Naive thymus-derived CD4-positive, alpha-beta T cell (primary cell): ENCODE results near the gene OXNAD1. TPM values are rescaled to one million over a fixed set of nuclear protein-coding genes. Genes with fewer than 3 reads are reported as not detected.
A peak's percentile ranks its signal among the peaks of the same experiment; 100 is the strongest.

ENCODE experiments used
- ATAC-seq: fragments of 150-1000 bp; cut with Tn5 transposase; 2 replicates; pipeline ENCODE4 v1.10.0; 2021; ENCODE audit warnings: mild to moderate bottlenecking, moderate library complexity
- CTCF ChIA-PET: fragments of 350-600 bp; sonication (Branson Sonifier 250); formaldehyde crosslinking; loops from one replicate; lab custom pipeline; 2021; ENCODE audit warnings: antibody characterized with exemption; lab: Charles Lee
- POLR2A ChIA-PET: fragments of 350-600 bp; sonication (Branson Sonifier 250); formaldehyde crosslinking; loops from one replicate; lab custom pipeline; 2021; ENCODE audit warnings: antibody characterized with exemption, inconsistent platforms; lab: Charles Lee
- DNase-seq, 9 donors: peaks; one replicate each; pipeline versions ENCODE4 v3.0.0 to v3.0.0-alpha.2; 2020 to 2022; ENCODE audit warnings: mixed read lengths in 1 of 9
- H3K27ac ChIP-seq: one replicate; pipeline ENCODE4 v1.7.0; 2013; ENCODE audit warnings: mild to moderate bottlenecking, low read depth, low read length, moderate library complexity
- H3K27me3 ChIP-seq, 2 donors: one replicate each; pipeline ENCODE4 v1.7.0; 2013; ENCODE audit warnings: low read length in 2 of 2, mild to moderate bottlenecking in 2 of 2, moderate library complexity in 2 of 2; ENCODE audit not compliant: control insufficient read depth in 2 of 2, insufficient read depth in 2 of 2
- H3K36me3 ChIP-seq, 3 experiments: 1 replicate in 2 of 3; 2 replicates in 1 of 3; pipeline ENCODE4 v1.7.0; 2013; ENCODE audit warnings: low read length in 3 of 3, mild to moderate bottlenecking in 3 of 3, moderate library complexity in 1 of 3; ENCODE audit not compliant: insufficient read depth in 3 of 3, control insufficient read depth in 2 of 3
- H3K4me1 ChIP-seq, 2 donors: one replicate each; pipeline ENCODE4 v1.7.0; 2013; ENCODE audit warnings: low read length in 2 of 2, mild to moderate bottlenecking in 2 of 2, moderate library complexity in 1 of 2; ENCODE audit not compliant: control insufficient read depth in 2 of 2, insufficient read depth in 2 of 2
- H3K4me3 ChIP-seq: 2 replicates; pipeline ENCODE4 v1.7.0; 2013; ENCODE audit warnings: mild to moderate bottlenecking, low read length
- H3K9me3 ChIP-seq, 3 experiments: 1 replicate in 2 of 3; 2 replicates in 1 of 3; pipeline ENCODE4 v1.7.0; 2013; ENCODE audit warnings: low read length in 3 of 3; ENCODE audit not compliant: control insufficient read depth in 2 of 3
- H3K27ac Mint-ChIP-seq, 9 donors: one replicate each; pipeline ENCODE4 v1.8.0; 2020 to 2022; ENCODE audit warnings: mixed read lengths in 9 of 9, mild to moderate bottlenecking in 8 of 9, moderate library complexity in 5 of 9, inconsistent platforms in 2 of 9
- H3K27me3 Mint-ChIP-seq, 5 donors: one replicate each; pipeline ENCODE4 v1.8.0; 2021 to 2022; ENCODE audit warnings: mixed read lengths in 5 of 5, mild to moderate bottlenecking in 1 of 5
- H3K36me3 Mint-ChIP-seq, 5 donors: one replicate each; pipeline ENCODE4 v1.8.0; 2020 to 2022; ENCODE audit warnings: mixed read lengths in 5 of 5, mild to moderate bottlenecking in 3 of 5, inconsistent platforms in 1 of 5
- H3K4me1 Mint-ChIP-seq, 7 donors: one replicate each; pipeline ENCODE4 v1.8.0; 2020 to 2022; ENCODE audit warnings: mixed read lengths in 7 of 7, mild to moderate bottlenecking in 3 of 7, inconsistent platforms in 1 of 7
- H3K4me3 Mint-ChIP-seq, 10 donors: one replicate each; pipeline ENCODE4 v1.8.0; 2020 to 2022; ENCODE audit warnings: mild to moderate bottlenecking in 10 of 10, mixed read lengths in 10 of 10, moderate library complexity in 6 of 10, inconsistent platforms in 2 of 10
- H3K9me3 Mint-ChIP-seq, 11 donors: one replicate each; pipeline ENCODE4 v1.8.0; 2020 to 2022; ENCODE audit warnings: mixed read lengths in 11 of 11, mild to moderate bottlenecking in 4 of 11, inconsistent platforms in 1 of 11, moderate library complexity in 1 of 11
- intact Hi-C, 2 donors: fragments of 100-400 bp; cut with micrococcal nuclease; formaldehyde crosslinking; loops; one replicate each; pipeline ENCODE4 v1.15.1; 2023
- polyA plus RNA-seq, 2 donors: library from polyadenylated mRNA; unstranded; fragments of 300-500 nt; fragmentation: Illumina TruSeq; gene quantifications; one replicate each; pipeline ENCODE4 v1.2.3, GENCODE V29; 2021
- total RNA-seq, 6 experiments: library from RNA in 5 of 6; stranded (reverse) in 5 of 6; gene quantifications; 1 replicate in 5 of 6; 2 replicates in 1 of 6; pipeline ENCODE4 v1.2.3 and lab custom pipeline; 2021 to 2026

Gene OXNAD1
- total and polyA plus RNA-seq, 7 experiments from 2014 or later: 80.3 to 171 (median 134) TPM

DNA sequence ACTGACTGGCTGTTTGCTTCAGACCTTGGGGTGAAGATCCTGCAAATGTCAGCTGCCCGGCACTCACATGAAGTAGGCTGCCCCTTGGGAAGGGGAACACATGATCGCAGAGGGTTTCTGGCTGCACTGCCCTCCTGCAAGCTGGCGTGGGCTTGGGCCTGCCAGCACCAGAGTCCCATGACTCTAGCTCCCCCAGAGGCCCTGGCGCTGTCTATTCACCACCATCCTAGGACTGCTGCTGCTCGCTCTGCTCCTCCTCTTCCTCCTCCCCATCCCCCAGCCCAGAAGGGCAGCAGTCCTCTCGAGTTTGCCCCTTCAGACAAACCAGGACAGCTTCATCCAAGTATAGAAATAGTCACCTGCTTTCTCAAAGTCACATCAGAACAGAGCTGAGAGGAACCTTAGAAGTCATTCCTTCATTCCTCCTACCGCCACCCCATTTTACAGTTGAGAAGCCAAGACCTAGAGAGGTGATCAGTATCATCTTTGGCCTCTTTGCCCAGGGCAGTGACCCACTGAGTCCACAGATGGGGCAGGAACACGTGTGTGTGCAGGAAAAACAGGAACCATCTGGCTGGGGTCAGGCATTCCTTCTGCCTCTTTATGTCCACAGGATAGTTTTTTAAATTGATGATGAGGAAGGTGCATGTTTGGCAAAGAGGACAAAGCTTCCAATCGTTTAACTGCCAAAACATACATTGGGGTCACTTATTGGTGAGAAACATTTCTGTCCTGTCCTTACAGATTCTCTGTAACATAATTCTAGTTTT, 13.5 kb upstream of the OXNAD1 start:
- Mint-ChIP-seq H3K36me3 (no peaks in the 10 kb centered on the region), H3K9me3 (no peaks in the 10 kb centered on the region), H3K27me3 (no peaks in the 10 kb centered on the region), H3K27ac (no peak overlapping the region), H3K4me1 (peaks cover 0 to 26% (median 8%) of the 10 kb centered on the region in 7 donors), H3K4me3 (no peak overlapping the region)
- peaks cover 0 to 3% of the 10 kb centered on the region in 2 donors for H3K4me1 ChIP-seq
- H3K9me3 ChIP-seq: no peaks in the 10 kb centered on the region
- intact Hi-C loops: no loop called here
- H3K27ac ChIP-seq: no peak overlapping the region
- no peaks in the 10 kb centered on the region for H3K27me3 ChIP-seq
- no peak for ATAC-seq
- no peak for DNase-seq
- POLR2A ChIA-PET: interaction anchor here (1.2 kb wide), 1 partner anchor 12 kb away, joined by 3 read pairs; no protein-coding TSS in a partner anchor
- H3K36me3 ChIP-seq: no peaks in the 10 kb centered on the region
- no peak overlapping the region for H3K4me3 ChIP-seq
- CTCF ChIA-PET: interaction anchor here (0.9 kb wide), 1 partner anchor 8 kb away, joined by 3 read pairs; no protein-coding TSS in a partner anchor

DNA sequence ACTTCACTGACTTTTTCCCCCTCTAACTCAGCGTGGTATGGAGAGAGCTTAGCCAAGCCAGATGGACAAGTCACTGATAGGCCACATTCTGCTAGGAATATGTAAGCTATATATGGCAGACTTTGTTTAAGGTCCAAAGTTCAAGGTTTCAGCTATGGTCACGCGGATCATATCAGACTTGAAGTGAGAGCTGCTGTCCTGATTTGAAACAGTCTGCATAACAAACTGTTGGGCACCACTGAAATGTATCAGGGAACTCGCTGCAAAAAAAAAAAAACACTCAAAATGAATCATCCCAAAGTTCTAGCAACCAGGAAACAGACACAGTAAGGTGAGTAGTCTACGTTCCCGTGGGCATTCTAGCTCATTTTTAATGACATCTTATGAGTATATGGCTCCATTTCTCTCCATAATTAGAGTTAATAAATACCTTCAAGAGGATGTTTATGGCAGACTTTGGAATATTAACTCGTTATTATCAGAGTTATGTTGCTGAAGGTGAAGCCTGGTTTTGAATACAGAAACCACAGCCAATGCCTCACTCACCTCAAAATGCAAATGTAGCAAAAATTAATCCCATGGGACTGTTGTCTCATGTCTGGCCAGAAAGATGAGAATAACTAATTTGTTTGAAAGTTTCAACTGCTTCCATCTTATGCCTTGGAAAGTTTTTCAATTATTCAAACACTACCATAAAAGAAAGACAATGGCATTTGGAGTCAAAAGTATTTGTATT, 12.6 kb upstream of the OXNAD1 start:
- Mint-ChIP-seq H3K4me1 (peaks cover 0 to 28% (median 3%) of the 10 kb centered on the region in 7 donors), H3K27ac (no peak overlapping the region), H3K9me3 (no peaks in the 10 kb centered on the region), H3K36me3 (no peaks in the 10 kb centered on the region), H3K4me3 (no peak overlapping the region), H3K27me3 (no peaks in the 10 kb centered on the region)
- no peaks in the 10 kb centered on the region for H3K27me3 ChIP-seq
- CTCF ChIA-PET: interaction anchor here (0.9 kb wide), 1 partner anchor 9 kb away, joined by 3 read pairs; no protein-coding TSS in a partner anchor
- intact Hi-C loops: no loop called here
- no peaks in the 10 kb centered on the region for H3K9me3 ChIP-seq
- H3K36me3 ChIP-seq: no peaks in the 10 kb centered on the region
- ATAC-seq (no peak), DNase-seq (no peak)
- POLR2A ChIA-PET: no interaction called here
- no peak overlapping the region for H3K27ac ChIP-seq
- peaks cover 0 to 3% of the 10 kb centered on the region in 2 donors for H3K4me1 ChIP-seq
- H3K4me3 ChIP-seq: no peak overlapping the region

DNA sequence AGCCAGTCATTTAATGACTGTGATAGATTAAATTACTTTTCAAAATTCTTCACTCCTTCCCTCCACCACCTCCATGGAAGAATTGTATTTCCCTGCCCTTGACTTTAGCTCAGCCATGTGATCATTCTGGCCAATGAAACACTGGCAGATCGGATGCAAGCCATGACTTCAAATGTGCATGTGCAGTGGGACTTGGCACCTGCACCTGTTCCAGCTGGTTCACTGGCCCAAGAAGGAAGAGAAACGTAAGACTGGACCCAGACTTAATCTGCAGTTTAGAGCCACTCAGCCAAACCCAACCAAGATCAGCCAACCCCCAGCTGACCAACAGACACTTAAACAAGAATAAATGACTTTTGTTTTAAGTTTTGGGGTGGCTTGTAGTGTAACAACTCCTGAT, 12.0 kb upstream of the OXNAD1 start:
- Histone ChIP-seq H3K36me3 (no peaks in the 10 kb centered on the region), H3K9me3 (no peaks in the 10 kb centered on the region), H3K4me3 (no peak overlapping the region), H3K27ac (no peak overlapping the region), H3K27me3 (no peaks in the 10 kb centered on the region), H3K4me1 (peaks cover 0 to 3% of the 10 kb centered on the region in 2 donors)
- Mint-ChIP-seq H3K4me1 (peaks cover 0 to 24% (median 1%) of the 10 kb centered on the region in 7 donors), H3K36me3 (no peaks in the 10 kb centered on the region), H3K9me3 (no peaks in the 10 kb centered on the region), H3K27ac (no peak overlapping the region), H3K4me3 (no peak overlapping the region), H3K27me3 (no peaks in the 10 kb centered on the region)
- DNase-seq (no peak), ATAC-seq (no peak)
- ChIA-PET POLR2A (interaction anchor here (0.7 to 1.6 kb wide), 2 partner anchors 12 to 20 kb away, joined by 3 read pairs; partner anchors contain the start of genes DPH3 and OXNAD1), CTCF (no interaction called here)
- intact Hi-C loops: no loop called here

DNA sequence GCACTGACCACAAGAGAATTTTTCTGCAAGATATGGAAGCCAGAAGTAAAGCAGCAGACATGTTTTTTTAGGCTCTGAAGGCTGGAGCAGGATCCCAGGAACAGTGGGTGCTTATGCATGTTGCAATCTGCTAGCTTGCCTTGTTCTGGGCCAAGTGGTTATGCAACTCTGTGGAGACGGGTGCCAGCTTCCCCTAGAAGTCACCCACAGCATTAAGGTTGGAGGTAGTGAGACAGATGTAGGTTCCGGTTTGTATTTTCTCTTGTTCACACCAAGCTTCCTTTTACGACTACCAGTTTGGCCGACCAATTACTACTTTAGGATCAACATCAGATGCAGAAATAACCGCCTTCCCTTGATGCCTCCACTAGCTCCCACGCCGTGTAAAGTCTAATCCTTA, 11.4 kb upstream of the OXNAD1 start:
- no peaks in the 10 kb centered on the region for H3K36me3 Mint-ChIP-seq
- no peak overlapping the region for H3K4me3 Mint-ChIP-seq
- no peaks in the 10 kb centered on the region for H3K9me3 Mint-ChIP-seq
- Histone ChIP-seq H3K4me3 (no peak overlapping the region), H3K27ac (no peak overlapping the region), H3K9me3 (no peaks in the 10 kb centered on the region), H3K27me3 (no peaks in the 10 kb centered on the region), H3K36me3 (no peaks in the 10 kb centered on the region), H3K4me1 (peaks cover 2 to 3% of the 10 kb centered on the region in 2 donors)
- H3K4me1 Mint-ChIP-seq: peaks cover 0 to 22% (median 1%) of the 10 kb centered on the region in 7 donors
- no peak overlapping the region for H3K27ac Mint-ChIP-seq
- ATAC-seq (peak; percentile 65), DNase-seq (no peak)
- ChIA-PET POLR2A (interaction anchor here (0.7 to 1.6 kb wide), 2 partner anchors 11 to 21 kb away, joined by 3 read pairs; partner anchors contain the start of genes DPH3 and OXNAD1), CTCF (interaction anchor here (0.6 kb wide), 1 partner anchor 204 kb away, joined by 3 read pairs; no protein-coding TSS in a partner anchor)
- intact Hi-C loops: no loop called here
- no peaks in the 10 kb centered on the region for H3K27me3 Mint-ChIP-seq

DNA sequence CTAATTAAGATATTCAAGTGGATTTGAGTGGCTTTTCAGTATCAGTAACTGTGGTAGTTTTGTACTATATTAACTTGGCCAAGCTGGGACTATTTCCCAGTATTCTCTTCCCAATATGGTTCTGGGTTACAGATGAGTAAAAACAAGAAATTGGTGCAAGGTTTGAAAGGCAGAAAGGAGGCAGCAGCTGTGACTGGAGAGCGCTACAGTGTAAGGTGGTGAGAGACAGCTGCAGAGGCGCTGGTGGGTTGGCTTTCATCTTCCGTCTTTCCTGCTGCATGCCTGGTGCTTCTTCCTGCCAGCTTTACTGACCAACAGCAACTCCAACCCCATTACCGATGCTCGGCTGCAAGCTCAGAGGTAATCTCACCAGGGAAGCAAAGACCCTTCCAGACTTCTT, 10.1 kb upstream of the OXNAD1 start:
- no peak overlapping the region for H3K4me3 ChIP-seq
- no peaks in the 10 kb centered on the region for H3K9me3 ChIP-seq
- CTCF ChIA-PET: no interaction called here
- intact Hi-C loops: no loop called here
- H3K36me3 Mint-ChIP-seq: peaks cover 0 to 3% (median 0%) of the 10 kb centered on the region in 5 donors
- ATAC-seq (no peak), DNase-seq (no peak)
- peak overlapping the region in 2 of 9 donors; percentile 51 to 76 for H3K27ac Mint-ChIP-seq
- H3K9me3 Mint-ChIP-seq: no peaks in the 10 kb centered on the region
- H3K27me3 ChIP-seq: no peaks in the 10 kb centered on the region
- H3K36me3 ChIP-seq: peaks cover 0 to 4% (median 0%) of the 10 kb centered on the region in 3 experiments
- no peaks in the 10 kb centered on the region for H3K27me3 Mint-ChIP-seq
- peak overlapping the region in 1 of 10 donors; percentile 76 for H3K4me3 Mint-ChIP-seq
- H3K4me1 Mint-ChIP-seq: peaks cover 3 to 25% (median 14%) of the 10 kb centered on the region in 7 donors
- peaks cover 3 to 8% of the 10 kb centered on the region in 2 donors for H3K4me1 ChIP-seq
- POLR2A ChIA-PET: interaction anchor here (0.6 to 1.6 kb wide), 2 partner anchors 10 to 72 kb away, joined by 3 read pairs; partner anchors contain the start of genes DPH3 and OXNAD1
- no peak overlapping the region for H3K27ac ChIP-seq

GRCh38 chr3:16255326-16255725, 9.7 kb upstream of the OXNAD1 start:
- no peaks in the 10 kb centered on the region for H3K9me3 Mint-ChIP-seq
- no peak for ATAC-seq
- peak overlapping the region in 1 of 10 donors; percentile 76 for H3K4me3 Mint-ChIP-seq
- intact Hi-C loops: no loop called here
- H3K36me3 Mint-ChIP-seq: peaks cover 0 to 5% (median 0%) of the 10 kb centered on the region in 5 donors
- Histone ChIP-seq H3K4me1 (peaks cover 3 to 8% of the 10 kb centered on the region in 2 donors), H3K27me3 (no peaks in the 10 kb centered on the region), H3K4me3 (no peak overlapping the region), H3K36me3 (peaks cover 0 to 8% (median 0%) of the 10 kb centered on the region in 3 experiments), H3K27ac (no peak overlapping the region), H3K9me3 (no peaks in the 10 kb centered on the region)
- CTCF ChIA-PET: no interaction called here
- peak overlapping the region in 1 of 9 donors; percentile 76 for H3K27ac Mint-ChIP-seq
- POLR2A ChIA-PET: no interaction called here
- H3K27me3 Mint-ChIP-seq: no peaks in the 10 kb centered on the region
- peaks cover 4 to 25% (median 16%) of the 10 kb centered on the region in 7 donors for H3K4me1 Mint-ChIP-seq
- DNase-seq: no peak
